Measurements from ENCODE around the gene CCSER1. TPM values are rescaled to one million over a fixed set of nuclear protein-coding genes. Genes with fewer than 3 reads are reported as not detected.

Gene CCSER1
- polyA plus RNA-seq, 3 donors = 0.09 to 0.75 (median 0.13) TPM

GRCh38 chr4:91472046-91472445 is 1344.9 kb downstream of the CCSER1 start:
- no peak for DNase-seq
- Mint-ChIP-seq H3K4me3 (no peak overlapping the region), H3K27ac (no peak overlapping the region), H3K9me3 (peaks cover 0 to 10% (median 3%) of the 10 kb centered on the region in 7 donors), H3K4me1 (no peaks in the 10 kb centered on the region), H3K36me3 (no peaks in the 10 kb centered on the region), H3K27me3 (ENCODE audit: low read depth in 3 of 3) (no peaks in the 10 kb centered on the region)
- H3K27ac ChIP-seq (ENCODE audit: low read depth in 1 of 2, low read length in 2 of 2) = no peak overlapping the region
- H3K4me1 ChIP-seq (ENCODE audit: control insufficient read depth in 1 of 2, insufficient read depth in 2 of 2, low read length in 2 of 2) = no peaks in the 10 kb centered on the region
- no peak overlapping the region for H3K9ac ChIP-seq (ENCODE audit: insufficient read depth, low read length, poor library complexity, severe bottlenecking)
- WGBS (ENCODE audit: insufficient coverage) = no CpG with 5 or more reads among the region's 4 CpGs
- no peaks in the 10 kb centered on the region for H3K27me3 ChIP-seq (ENCODE audit: control insufficient read depth in 2 of 2, insufficient read depth in 2 of 2, low read length in 2 of 2)
- H4K20me1 ChIP-seq (ENCODE audit: insufficient read depth, low read length) = no peaks in the 10 kb centered on the region
- peaks cover 4 to 6% of the 10 kb centered on the region in 2 donors for H3K9me3 ChIP-seq (replicated peaks in 1 of 2; ENCODE audit: control insufficient read depth in 1 of 2, insufficient read depth in 1 of 2, low read length in 2 of 2)
- no peak overlapping the region for H3K4me3 ChIP-seq (replicated peaks in 1 of 3; ENCODE audit: low read depth in 2 of 3, low read length in 3 of 3)
- H3K36me3 ChIP-seq (replicated peaks in 1 of 2; ENCODE audit: control insufficient read depth in 1 of 2, insufficient read depth in 2 of 2, low read length in 2 of 2) = no peaks in the 10 kb centered on the region
- H2AFZ ChIP-seq (ENCODE audit: insufficient read depth, low read depth, low read length, poor library complexity, severe bottlenecking) = no peak overlapping the region
- H3K79me2 ChIP-seq (ENCODE audit: insufficient read depth, low read length) = no peaks in the 10 kb centered on the region
- intact Hi-C loops (cut with micrococcal nuclease) = no loop called here
- TF ChIP-seq CTCF (IDR thresholded peaks at IDR 0.05) = no peak
- no peak overlapping the region for H3K4me2 ChIP-seq (replicated peaks; ENCODE audit: extremely low read depth, low read length, poor library complexity, severe bottlenecking)

- H3K27me3 ChIP-seq (ENCODE audit: control insufficient read depth in 2 of 2, insufficient read depth in 2 of 2, low read length in 2 of 2) = no peaks in the 10 kb centered on the region
- Mint-ChIP-seq H3K4me3 (no peak overlapping the region), H3K9me3 (peaks cover 0 to 9% (median 3%) of the 10 kb centered on the region in 7 donors), H3K27me3 (ENCODE audit: low read depth in 3 of 3) (no peaks in the 10 kb centered on the region), H3K4me1 (no peaks in the 10 kb centered on the region), H3K27ac (no peak overlapping the region), H3K36me3 (no peaks in the 10 kb centered on the region)
- TF ChIP-seq CTCF (IDR thresholded peaks at IDR 0.05) = no peak
- H3K4me3 ChIP-seq (replicated peaks in 1 of 3; ENCODE audit: low read depth in 2 of 3, low read length in 3 of 3) = no peak overlapping the region
- H3K9me3 ChIP-seq (replicated peaks in 1 of 2; ENCODE audit: control insufficient read depth in 1 of 2, insufficient read depth in 1 of 2, low read length in 2 of 2) = peaks cover 0 to 4% of the 10 kb centered on the region in 2 donors
- no peaks in the 10 kb centered on the region for H3K36me3 ChIP-seq (replicated peaks in 1 of 2; ENCODE audit: control insufficient read depth in 1 of 2, insufficient read depth in 2 of 2, low read length in 2 of 2)
- WGBS (ENCODE audit: insufficient coverage) = no CpG with 5 or more reads among the region's 1 CpG
- intact Hi-C loops (cut with micrococcal nuclease) = no loop called here
- H4K20me1 ChIP-seq (ENCODE audit: insufficient read depth, low read length) = no peaks in the 10 kb centered on the region
- no peak overlapping the region for H3K4me2 ChIP-seq (replicated peaks; ENCODE audit: extremely low read depth, low read length, poor library complexity, severe bottlenecking)
- DNase-seq = no peak
- H3K9ac ChIP-seq (ENCODE audit: insufficient read depth, low read length, poor library complexity, severe bottlenecking) = no peak overlapping the region
- H3K4me1 ChIP-seq (ENCODE audit: control insufficient read depth in 1 of 2, insufficient read depth in 2 of 2, low read length in 2 of 2) = no peaks in the 10 kb centered on the region
- H2AFZ ChIP-seq (ENCODE audit: insufficient read depth, low read depth, low read length, poor library complexity, severe bottlenecking) = no peak overlapping the region
- H3K27ac ChIP-seq (ENCODE audit: low read depth in 1 of 2, low read length in 2 of 2) = no peak overlapping the region
- no peaks in the 10 kb centered on the region for H3K79me2 ChIP-seq (ENCODE audit: insufficient read depth, low read length)
These were observed 1358.2 kb downstream of the CCSER1 start for GRCh38 chr4:91485415-91485814.

All from CD14-positive monocyte (primary cell).